Dendritic cell treated with granulocyte-macrophage colony-stimulating factor and Interleukin-4, amounts not matched to agents 40 ng/mL and 50 ng/mL, for 4 days (primary cell): ENCODE measurements around the gene EML6.

ENCODE experiments used
- H3K27ac Mint-ChIP-seq: one replicate; pipeline ENCODE4 v1.8.0; 2022; ENCODE audit warnings: mild to moderate bottlenecking, mixed read lengths
- H3K27me3 Mint-ChIP-seq: one replicate; pipeline ENCODE4 v1.8.0; 2022; ENCODE audit warnings: mild to moderate bottlenecking, mixed read lengths
- H3K36me3 Mint-ChIP-seq: one replicate; pipeline ENCODE4 v1.8.0; 2022; ENCODE audit warnings: low read depth, mixed read lengths
- H3K4me1 Mint-ChIP-seq: one replicate; pipeline ENCODE4 v1.8.0; 2022; ENCODE audit warnings: low read depth, mixed read lengths
- H3K4me3 Mint-ChIP-seq: one replicate; pipeline ENCODE4 v1.8.0; 2022; ENCODE audit warnings: mild to moderate bottlenecking, moderate library complexity, mixed read lengths
- H3K9me3 Mint-ChIP-seq: one replicate; pipeline ENCODE4 v1.8.0; 2022; ENCODE audit warnings: mixed read lengths
- intact Hi-C: fragments of 100-400 bp; cut with micrococcal nuclease; formaldehyde crosslinking; loops from one replicate; pipeline ENCODE4 v1.15.0; 2022

The EML6 gene

GRCh38 chr2:54752439-54752838 lies 29.0 kb downstream of the EML6 start:
- Mint-ChIP-seq H3K9me3 (no peaks in the 10 kb centered on the region), H3K4me3 (no peak overlapping the region)
- intact Hi-C loops: no loop called here

GRCh38 chr2:54755641-54756326 lies 32.3 kb downstream of the EML6 start:
- no peaks in the 10 kb centered on the region for H3K27me3 Mint-ChIP-seq
- intact Hi-C loops: no loop called here
- H3K27ac Mint-ChIP-seq: no peak overlapping the region
- no peaks in the 10 kb centered on the region for H3K9me3 Mint-ChIP-seq
- H3K4me1 Mint-ChIP-seq: peaks cover 10% of the 10 kb centered on the region
- no peak overlapping the region for H3K4me3 Mint-ChIP-seq
- H3K36me3 Mint-ChIP-seq: no peaks in the 10 kb centered on the region

More at GRCh38 chr2:54752439-54752838, 29.0 kb downstream of the EML6 start:
- Mint-ChIP-seq H3K4me1 (peaks cover 1% of the 10 kb centered on the region), H3K36me3 (no peaks in the 10 kb centered on the region), H3K27ac (no peak overlapping the region), H3K27me3 (no peaks in the 10 kb centered on the region)

- Mint-ChIP-seq H3K27ac (no peak overlapping the region), H3K4me3 (no peak overlapping the region), H3K9me3 (no peaks in the 10 kb centered on the region), H3K36me3 (no peaks in the 10 kb centered on the region), H3K4me1 (peaks cover 10% of the 10 kb centered on the region), H3K27me3 (no peaks in the 10 kb centered on the region)
- intact Hi-C loops: no loop called here
Measured at GRCh38 chr2:54757500-54757899, 34.0 kb downstream of the EML6 start.

GRCh38 chr2:54758951-54759350 lies 35.5 kb downstream of the EML6 start:
- Mint-ChIP-seq H3K4me1 (peaks cover 10% of the 10 kb centered on the region), H3K4me3 (no peak overlapping the region), H3K27ac (no peak overlapping the region), H3K36me3 (no peaks in the 10 kb centered on the region), H3K9me3 (no peaks in the 10 kb centered on the region), H3K27me3 (no peaks in the 10 kb centered on the region)
- intact Hi-C loops: no loop called here

GRCh38 chr2:54760310-54760709 lies 36.8 kb downstream of the EML6 start:
- no peaks in the 10 kb centered on the region for H3K9me3 Mint-ChIP-seq
- H3K36me3 Mint-ChIP-seq: no peaks in the 10 kb centered on the region
- H3K4me3 Mint-ChIP-seq: no peak overlapping the region
- H3K27me3 Mint-ChIP-seq: no peaks in the 10 kb centered on the region
- no peak overlapping the region for H3K27ac Mint-ChIP-seq
- intact Hi-C loops: loop anchor here (10.0 kb wide), 1 partner anchor 84 kb away; no protein-coding TSS in a partner anchor
- H3K4me1 Mint-ChIP-seq: peaks cover 10% of the 10 kb centered on the region

GRCh38 chr2:54763636-54764291 lies 40.3 kb downstream of the EML6 start:
- Mint-ChIP-seq H3K9me3 (no peaks in the 10 kb centered on the region), H3K4me1 (no peaks in the 10 kb centered on the region), H3K36me3 (no peaks in the 10 kb centered on the region), H3K4me3 (no peak overlapping the region), H3K27ac (no peak overlapping the region), H3K27me3 (no peaks in the 10 kb centered on the region)
- intact Hi-C loops: loop anchor here (10.0 kb wide), 1 partner anchor 81 kb away; no protein-coding TSS in a partner anchor

- Mint-ChIP-seq H3K4me1 (peaks cover 4% of the 10 kb centered on the region), H3K27ac (no peak overlapping the region), H3K9me3 (no peaks in the 10 kb centered on the region), H3K27me3 (no peaks in the 10 kb centered on the region), H3K4me3 (no peak overlapping the region), H3K36me3 (no peaks in the 10 kb centered on the region)
- intact Hi-C loops: loop anchor here (10.0 kb wide), 1 partner anchor 77 kb away; no protein-coding TSS in a partner anchor
Measured at GRCh38 chr2:54767921-54768320, 44.5 kb downstream of the EML6 start.

- Mint-ChIP-seq H3K9me3 (no peaks in the 10 kb centered on the region), H3K27ac (no peak overlapping the region), H3K4me3 (no peak overlapping the region), H3K27me3 (no peaks in the 10 kb centered on the region), H3K36me3 (no peaks in the 10 kb centered on the region), H3K4me1 (peaks cover 4% of the 10 kb centered on the region)
- intact Hi-C loops: loop anchor here (10.0 kb wide), 1 partner anchor 76 kb away; no protein-coding TSS in a partner anchor
Measured at GRCh38 chr2:54768772-54769428, 45.4 kb downstream of the EML6 start.

GRCh38 chr2:54770211-54770610 lies 46.7 kb downstream of the EML6 start:
- Mint-ChIP-seq H3K36me3 (no peaks in the 10 kb centered on the region), H3K27me3 (no peaks in the 10 kb centered on the region), H3K9me3 (peaks cover 5% of the 10 kb centered on the region), H3K27ac (no peak overlapping the region), H3K4me3 (no peak overlapping the region), H3K4me1 (peaks cover 4% of the 10 kb centered on the region)
- intact Hi-C loops: no loop called here

GRCh38 chr2:54770676-54771075 lies 47.2 kb downstream of the EML6 start:
- H3K36me3 Mint-ChIP-seq: no peaks in the 10 kb centered on the region
- peaks cover 4% of the 10 kb centered on the region for H3K4me1 Mint-ChIP-seq
- peaks cover 10% of the 10 kb centered on the region for H3K9me3 Mint-ChIP-seq
- H3K27me3 Mint-ChIP-seq: no peaks in the 10 kb centered on the region
- H3K27ac Mint-ChIP-seq: no peak overlapping the region
- intact Hi-C loops: no loop called here
- H3K4me3 Mint-ChIP-seq: no peak overlapping the region

GRCh38 chr2:54771166-54771885 lies 47.9 kb downstream of the EML6 start:
- Mint-ChIP-seq H3K9me3 (peaks cover 16% of the 10 kb centered on the region), H3K27me3 (no peaks in the 10 kb centered on the region), H3K36me3 (no peaks in the 10 kb centered on the region), H3K27ac (no peak overlapping the region), H3K4me3 (no peak overlapping the region), H3K4me1 (peaks cover 4% of the 10 kb centered on the region)
- intact Hi-C loops: no loop called here

- Mint-ChIP-seq H3K27me3 (no peaks in the 10 kb centered on the region), H3K36me3 (no peaks in the 10 kb centered on the region), H3K4me3 (no peak overlapping the region), H3K27ac (no peak overlapping the region), H3K9me3 (peaks cover 17% of the 10 kb centered on the region), H3K4me1 (peaks cover 4% of the 10 kb centered on the region)
- intact Hi-C loops: no loop called here
Measured at GRCh38 chr2:54772110-54772509, 48.6 kb downstream of the EML6 start.

- Mint-ChIP-seq H3K4me1 (peaks cover 4% of the 10 kb centered on the region), H3K4me3 (no peak overlapping the region), H3K9me3 (peaks cover 17% of the 10 kb centered on the region), H3K36me3 (no peaks in the 10 kb centered on the region), H3K27ac (no peak overlapping the region), H3K27me3 (no peaks in the 10 kb centered on the region)
- intact Hi-C loops: no loop called here
Measured at GRCh38 chr2:54772531-54772930, 49.1 kb downstream of the EML6 start.

GRCh38 chr2:54773233-54773632 lies 49.8 kb downstream of the EML6 start:
- H3K4me1 Mint-ChIP-seq: peaks cover 4% of the 10 kb centered on the region
- peaks cover 17% of the 10 kb centered on the region for H3K9me3 Mint-ChIP-seq
- intact Hi-C loops: no loop called here
- no peaks in the 10 kb centered on the region for H3K36me3 Mint-ChIP-seq
- H3K4me3 Mint-ChIP-seq: no peak overlapping the region
- H3K27ac Mint-ChIP-seq: no peak overlapping the region
- H3K27me3 Mint-ChIP-seq: no peaks in the 10 kb centered on the region
